ENCODE data around the gene MSRB2.

The MSRB2 gene

GRCh38 chr10:23111517-23112286 is 16.3 kb downstream of the MSRB2 start:
- DNase-seq: no peak

GRCh38 chr10:23114228-23114850 is 19.0 kb downstream of the MSRB2 start:
- no peak for DNase-seq

GRCh38 chr10:23116486-23117205 is 21.3 kb downstream of the MSRB2 start:
- DNase-seq: no peak

- DNase-seq: no peak
Measured at GRCh38 chr10:23120001-23120934, 24.9 kb downstream of the MSRB2 start.

GRCh38 chr10:23121135-23121534 is 25.8 kb downstream of the MSRB2 start:
- DNase-seq: no peak

- DNase-seq: no peak
Measured at GRCh38 chr10:23136462-23136861, 41.1 kb downstream of the MSRB2 start.

- DNase-seq: no peak
Measured at GRCh38 chr10:23139677-23140076, 44.3 kb downstream of the MSRB2 start.

- DNase-seq: no peak
Measured at GRCh38 chr10:23141995-23142394, 46.6 kb downstream of the MSRB2 start.

- DNase-seq: no peak
Measured at GRCh38 chr10:23146258-23146657, 50.9 kb downstream of the MSRB2 start.

- DNase-seq: no peak
Measured at GRCh38 chr10:23147035-23147434, 51.7 kb downstream of the MSRB2 start.

GRCh38 chr10:23148214-23148613 is 52.8 kb downstream of the MSRB2 start:
- DNase-seq: no peak

- no peak for DNase-seq
Measured at GRCh38 chr10:23150091-23150490, 54.7 kb downstream of the MSRB2 start.

GRCh38 chr10:23150610-23151009 is 55.2 kb downstream of the MSRB2 start:
- no peak for DNase-seq

GRCh38 chr10:23151071-23151470 is 55.7 kb downstream of the MSRB2 start:
- no peak for DNase-seq

- no peak for DNase-seq
Measured at GRCh38 chr10:23155169-23155568, 59.8 kb downstream of the MSRB2 start.

GRCh38 chr10:23156447-23157150 is 61.2 kb downstream of the MSRB2 start:
- no peak for DNase-seq

GRCh38 chr10:23157239-23157681 is 61.9 kb downstream of the MSRB2 start:
- DNase-seq: no peak

GRCh38 chr10:23157691-23158369 is 62.5 kb downstream of the MSRB2 start:
- peak; percentile 41 for DNase-seq

GRCh38 chr10:23158370-23158769 is 63.0 kb downstream of the MSRB2 start:
- peak; percentile 58 for DNase-seq

GRCh38 chr10:23171232-23171876 is 76.0 kb downstream of the MSRB2 start:
- DNase-seq: peak; percentile 42
